IMR-90 (cell line): ENCODE measurements around the gene CWC25. TPM values are rescaled to one million over a fixed set of nuclear protein-coding genes. Genes with fewer than 3 reads are reported as not detected.
A peak's percentile ranks its signal among the peaks of the same experiment; 100 is the strongest.

Experiments
- ATAC-seq: fragments of 200-7000 bp; cut with Tn5 transposase; 2 replicates; pipeline ENCODE4 v1.9.1; 2020; ENCODE audit warnings: low read depth, mild to moderate bottlenecking, moderate library complexity
- BruUV-seq: library from RNA; stranded (reverse); fragments of 400-500 nt; replicated peaks from 2 replicates; lab custom pipeline; 2021; lab: Mats Ljungman, UMichigan
- CTCF ChIA-PET: fragments of 300-600 bp; formaldehyde crosslinking; extraction: SDS; loops from one replicate; lab custom pipeline; 2021; ENCODE audit warnings: antibody characterized with exemption; lab: Yijun Ruan, JAX
- POLR2A ChIA-PET: fragments of 300-600 bp; sonication (Branson Sonifier 250); formaldehyde crosslinking; loops from one replicate; lab custom pipeline; 2022; ENCODE audit warnings: antibody characterized with exemption; ENCODE audit not compliant: unreplicated experiment; lab: Charles Lee
- DNase-seq: peaks from one replicate; pipeline ENCODE4 v3.0.0; 2013
- H2AFZ ChIP-seq: replicated peaks from 2 replicates; pipeline ENCODE3; 2013; ENCODE audit warnings: low read length, mild to moderate bottlenecking; ENCODE audit not compliant: poor library complexity
- H2AK5ac ChIP-seq: 2 replicates; pipeline ENCODE4 v1.6.1; 2013; ENCODE audit warnings: low read depth, low read length, inconsistent platforms
- H2AK9ac ChIP-seq: replicated peaks from 2 replicates; pipeline ENCODE3; 2013; ENCODE audit warnings: mild to moderate bottlenecking, low read depth, low read length, moderate library complexity; ENCODE audit not compliant: poor library complexity
- H2BK120ac ChIP-seq: 2 replicates; pipeline ENCODE4 v1.6.1; 2013; ENCODE audit warnings: low read depth, low read length, inconsistent platforms
- H2BK15ac ChIP-seq: 3 replicates; pipeline ENCODE4 v1.6.1; 2013; ENCODE audit warnings: low read depth, low read length, inconsistent platforms
- H2BK20ac ChIP-seq: 2 replicates; pipeline ENCODE4 v1.6.1; 2013; ENCODE audit warnings: low read depth, mild to moderate bottlenecking, inconsistent platforms, low read length, moderate library complexity
- H2BK5ac ChIP-seq: 2 replicates; pipeline ENCODE4 v1.6.1; 2013; ENCODE audit warnings: mild to moderate bottlenecking, low read depth, low read length, inconsistent platforms; ENCODE audit not compliant: poor library complexity, severe bottlenecking
- H3K14ac ChIP-seq: replicated peaks from 2 replicates; pipeline ENCODE4 v1.6.1; 2013; ENCODE audit warnings: low read depth, low read length, inconsistent platforms
- H3K18ac ChIP-seq: 2 replicates; pipeline ENCODE4 v1.6.1; 2013; ENCODE audit warnings: low read depth, low read length, control low read depth
- H3K23ac ChIP-seq: 2 replicates; pipeline ENCODE4 v1.6.1; 2013; ENCODE audit warnings: low read depth, low read length, inconsistent platforms
- H3K27ac ChIP-seq: 2 replicates; pipeline ENCODE4 v1.5.1; 2013; ENCODE audit warnings: mild to moderate bottlenecking, control low read depth, low read length; ENCODE audit not compliant: insufficient read depth
- H3K27me3 ChIP-seq: 2 replicates; pipeline ENCODE4 v1.6.1; 2013; ENCODE audit warnings: low read length; ENCODE audit not compliant: control insufficient read depth, insufficient read depth
- H3K36me3 ChIP-seq: 2 replicates; pipeline ENCODE4 v1.6.1; 2013; ENCODE audit warnings: low read length, mixed read lengths; ENCODE audit not compliant: control insufficient read depth, insufficient read depth
- H3K4ac ChIP-seq: 2 replicates; pipeline ENCODE4 v1.6.1; 2013; ENCODE audit warnings: low read depth, low read length, inconsistent platforms
- H3K4me1 ChIP-seq: 2 replicates; pipeline ENCODE4 v1.6.1; 2013; ENCODE audit warnings: low read length, mixed read lengths; ENCODE audit not compliant: control insufficient read depth, insufficient read depth
- H3K4me2 ChIP-seq: 2 replicates; pipeline ENCODE4 v1.6.1; 2013; ENCODE audit warnings: low read depth, mild to moderate bottlenecking, control low read depth, low read length, moderate library complexity
- H3K4me3 ChIP-seq: 2 replicates; pipeline ENCODE4 v1.5.1; 2013; ENCODE audit warnings: low read depth, mild to moderate bottlenecking, control low read depth, low read length, moderate library complexity; ENCODE audit not compliant: insufficient read depth
- H3K56ac ChIP-seq: 2 replicates; pipeline ENCODE4 v1.6.1; 2013; ENCODE audit warnings: low read length, inconsistent platforms; ENCODE audit not compliant: insufficient read depth; ENCODE audit errors: extremely low read depth
- H3K79me1 ChIP-seq, 2 experiments: 2 replicates each; pipeline ENCODE4 v1.6.1; 2013; ENCODE audit warnings: low read length in 2 of 2, inconsistent platforms in 1 of 2, low read depth in 1 of 2
- H3K9ac ChIP-seq: 2 replicates; pipeline ENCODE4 v1.6.1; 2013; ENCODE audit warnings: low read depth, low read length, control low read depth
- H3K9me1 ChIP-seq: 2 replicates; pipeline ENCODE4 v1.6.1; 2013; ENCODE audit warnings: low read length, inconsistent platforms; ENCODE audit not compliant: insufficient read depth
- H3K9me3 ChIP-seq: 2 replicates; pipeline ENCODE4 v1.6.1; 2013; ENCODE audit warnings: low read length; ENCODE audit not compliant: control insufficient read depth, insufficient read depth
- H4K20me1 ChIP-seq: 2 replicates; pipeline ENCODE4 v1.6.1; 2013; ENCODE audit warnings: low read length, inconsistent platforms; ENCODE audit not compliant: insufficient read depth
- H4K5ac ChIP-seq: 2 replicates; pipeline ENCODE4 v1.6.1; 2013; ENCODE audit warnings: mild to moderate bottlenecking, low read depth, low read length, control low read depth
- H4K8ac ChIP-seq, 2 experiments: 2 replicates each; pipeline ENCODE4 v1.6.1; 2013; ENCODE audit warnings: low read depth in 2 of 2, low read length in 2 of 2, control low read depth in 1 of 2, inconsistent platforms in 1 of 2
- H4K91ac ChIP-seq: 2 replicates; pipeline ENCODE4 v1.6.1; 2013; ENCODE audit warnings: low read depth, low read length, inconsistent platforms; ENCODE audit not compliant: insufficient read depth
- BHLHE40 ChIP-seq: fragments of 150-350 bp; IDR thresholded peaks from 2 replicates; pipeline ENCODE4 v1.6.1; 2016; ENCODE audit warnings: mild to moderate bottlenecking, low read depth, low read length
- CEBPB ChIP-seq: IDR thresholded peaks from 2 replicates; pipeline ENCODE4 v1.6.1; 2012; ENCODE audit warnings: low read depth, low read length, improper control_type of control experiment
- CHD1 ChIP-seq: IDR thresholded peaks from 2 replicates; pipeline ENCODE4 v1.6.1; 2012; ENCODE audit warnings: low read depth, low read length, improper control_type of control experiment
- CTCF ChIP-seq: conservative IDR thresholded peaks from 2 replicates; pipeline ENCODE4 v1.5.1; 2012; ENCODE audit warnings: mild to moderate bottlenecking, low read depth, low read length, improper control_type of control experiment
- ELK1 ChIP-seq: fragments of 150-350 bp; IDR thresholded peaks from 2 replicates; pipeline ENCODE4 v1.6.1; 2016; ENCODE audit warnings: low read depth, mild to moderate bottlenecking, low read length, moderate library complexity, borderline replicate concordance
- MAFK ChIP-seq: IDR thresholded peaks from 2 replicates; pipeline ENCODE4 v1.6.1; 2012; ENCODE audit warnings: low read depth, low read length, improper control_type of control experiment
- MAZ ChIP-seq: IDR thresholded peaks from 2 replicates; pipeline ENCODE4 v1.6.1; 2012; ENCODE audit warnings: low read depth, mild to moderate bottlenecking, low read length, improper control_type of control experiment, moderate library complexity, borderline replicate concordance
- MXI1 ChIP-seq: IDR thresholded peaks from 2 replicates; pipeline ENCODE4 v1.6.1; 2012; ENCODE audit warnings: low read depth, mild to moderate bottlenecking, low read length, moderate library complexity, borderline replicate concordance
- NFE2L2 ChIP-seq: fragments of 150-350 bp; IDR thresholded peaks from 2 replicates; pipeline ENCODE4 v1.6.1; 2016; ENCODE audit warnings: low read depth, mild to moderate bottlenecking, low read length
- POLR2A ChIP-seq: IDR thresholded peaks from 2 replicates; pipeline ENCODE4 v1.6.1; 2012; ENCODE audit warnings: mild to moderate bottlenecking, low read depth, low read length
- RAD21 ChIP-seq: IDR thresholded peaks from 2 replicates; pipeline ENCODE4 v1.6.1; 2012; ENCODE audit warnings: low read length, improper control_type of control experiment
- RFX5 ChIP-seq: IDR thresholded peaks from 2 replicates; pipeline ENCODE4 v1.8.0; 2012; ENCODE audit warnings: low read depth, mild to moderate bottlenecking, low read length, moderate library complexity
- SMC3 ChIP-seq: fragments of 150-350 bp; IDR thresholded peaks from 2 replicates; pipeline ENCODE4 v1.6.1; 2016; ENCODE audit warnings: low read depth, mild to moderate bottlenecking, antibody characterized with exemption, low read length, moderate library complexity
- USF2 ChIP-seq: fragments of 150-350 bp; IDR thresholded peaks from 2 replicates; pipeline ENCODE4 v1.6.1; 2017; ENCODE audit warnings: mild to moderate bottlenecking, antibody characterized with exemption, low read length, low read depth
- WGBS, 2 experiments: methylation state at CpG; one replicate each; pipeline versions ENCODE4 v1.1.5 to v1.1.7; 2013; ENCODE audit warnings: missing lambda C conversion rate in 2 of 2; ENCODE audit not compliant: insufficient read length in 1 of 2; ENCODE audit errors: extremely low coverage in 2 of 2; 5-methylcytosine and 5-hydroxymethylcytosine counted together
- dilution Hi-C: fragments of 300-500 bp; cut with HindIII; formaldehyde crosslinking; loops from one replicate; pipeline ENCODE4 v1.14.3; 2018; ENCODE audit warnings: low sequenced_read_pairs; ENCODE audit not compliant: unreplicated experiment
- in situ Hi-C: fragments of 300-500 bp; cut with MboI; formaldehyde crosslinking; loops from 3 replicates; pipeline ENCODE4 v1.14.3; 2019; ENCODE audit warnings: low sequenced_read_pairs, inconsistent platforms, mixed read lengths
- intact Hi-C: fragments of 100-400 bp; cut with micrococcal nuclease; formaldehyde crosslinking; loops from 2 replicates; pipeline ENCODE4 v1.10.0; 2022
- polyA plus RNA-seq, 3 experiments: library from polyadenylated mRNA; depleted of rRNA; stranded (reverse); fragments of >200 nt; gene quantifications; 2 replicates each; pipeline ENCODE4 v1.2.3, GENCODE V29; 2012; ENCODE audit warnings: low replicate concordance in 1 of 3
- total RNA-seq: library from RNA; depleted of rRNA; stranded (reverse); fragments of >200 nt; gene quantifications from 2 replicates; pipeline ENCODE4 v1.2.3, GENCODE V29; 2012

The CWC25 gene
- total and polyA plus RNA-seq, 2 of the 4 experiments (the other 2 are of a cell fraction), result 9.1 to 16.1 TPM

GRCh38 chr17:38867179-38867967 lies 42.3 kb upstream of the CWC25 start:
- H3K27ac ChIP-seq, result peak overlapping the region; percentile 90
- BruUV-seq, result no TSS peak
- peaks cover 14% of the 10 kb centered on the region for H3K4me1 ChIP-seq
- peaks cover 0 to 17% of the 10 kb centered on the region in 2 experiments; a peak in 2 of 4 replicates for H3K79me1 ChIP-seq
- peak overlapping the region; percentile 93 for H3K56ac ChIP-seq
- H2AK9ac ChIP-seq, result peak overlapping the region; percentile 94
- no peaks in the 10 kb centered on the region for H3K27me3 ChIP-seq
- no peaks in the 10 kb centered on the region for H3K9me3 ChIP-seq
- peak overlapping the region; percentile 96 for H3K14ac ChIP-seq
- H2AFZ ChIP-seq, result peak overlapping the region; percentile 73
- peak overlapping the region; percentile 94 for H3K4me2 ChIP-seq
- peaks cover 8% of the 10 kb centered on the region for H3K36me3 ChIP-seq
- peak overlapping the region; percentile 91 for H2BK120ac ChIP-seq
- peak overlapping the region; percentile 87 for H3K9ac ChIP-seq
- dilution Hi-C loops (no loop called here), in situ Hi-C loops (no loop called here), intact Hi-C loops (loop anchor here (5.0 kb wide), 1 partner anchor 115 kb away; no protein-coding TSS in a partner anchor)
- DNase-seq (peak; percentile 68), ATAC-seq (peak; percentile 6; the same call in 1 of the 2 replicates)
- H3K18ac ChIP-seq, result peak overlapping the region; percentile 78
- peak overlapping the region; percentile 97 for H2AK5ac ChIP-seq
- ChIA-PET POLR2A (no interaction called here), CTCF (no interaction called here)
- H4K20me1 ChIP-seq, result peaks cover 18% of the 10 kb centered on the region
- H3K4ac ChIP-seq, result peak overlapping the region; percentile 97
- peak overlapping the region; percentile 90 for H3K4me3 ChIP-seq
- H4K8ac ChIP-seq, result peak overlapping the region; percentile 81 to 83
- H2BK15ac ChIP-seq, result peak overlapping the region; percentile 89
- peak overlapping the region; percentile 93 for H4K91ac ChIP-seq
- H2BK5ac ChIP-seq, result peak overlapping the region; percentile 89
- 65% methylated on average over 4 of the region's 31 CpGs; no CpG with 5 or more reads in 1 of the 2 experiments for WGBS, 2 experiments
- peak overlapping the region; percentile 66 for H4K5ac ChIP-seq
- peak overlapping the region; percentile 96; the same call in 1 of the 2 replicates for H3K23ac ChIP-seq
- peaks cover 7% of the 10 kb centered on the region for H3K9me1 ChIP-seq
- H2BK20ac ChIP-seq, result peak overlapping the region; percentile 81
- TF ChIP-seq CTCF, result peak; percentile 29
- no peak for TF ChIP-seq POLR2A
- 0 out of 2 replicates have a peak, but pooled peaks have one; percentile 10 for TF ChIP-seq MAZ
- no peak for TF ChIP-seq ELK1
- TF ChIP-seq NFE2L2, result no peak
- no peak for TF ChIP-seq BHLHE40
- TF ChIP-seq MXI1, result no peak
- no peak for TF ChIP-seq CEBPB
- no peak for TF ChIP-seq USF2
- TF ChIP-seq RAD21, result no peak
- peak; percentile 20; the same call in 1 of the 2 replicates for TF ChIP-seq SMC3
- TF ChIP-seq MAFK, result peak; percentile 97
- no peak for TF ChIP-seq RFX5
- TF ChIP-seq CHD1, result no peak
